ENCODE measurements around the gene CDCA8. TPM values are rescaled to one million over a fixed set of nuclear protein-coding genes. Genes with fewer than 3 reads are reported as not detected.

CDCA8 gene
- total and polyA plus RNA-seq, 2 donors (not counting 3 experiments of a cell fraction or from before 2014, with no cell fraction given), result 38.5 to 45.7 TPM

DNA sequence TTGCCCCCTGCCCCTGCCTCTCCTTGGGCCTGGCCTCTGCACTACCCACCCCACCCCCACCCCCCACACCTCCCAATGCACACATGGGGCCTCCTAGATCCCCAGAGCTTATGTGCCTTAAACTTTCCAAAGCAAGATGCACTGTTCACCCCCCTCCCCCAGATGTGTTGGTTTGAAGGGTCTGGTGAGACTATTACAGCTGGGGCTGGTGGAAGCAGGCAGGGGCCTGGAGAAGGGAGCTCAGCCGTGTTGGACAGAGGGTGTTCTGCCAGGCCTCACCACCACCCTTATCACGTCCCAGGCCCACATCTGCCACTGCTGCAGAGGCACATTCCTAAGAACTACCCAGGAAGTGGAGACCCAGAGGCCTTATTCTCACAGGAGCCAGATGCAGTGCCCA lies 39.3 kb upstream of the CDCA8 start:
- Histone ChIP-seq H3K4me3 (replicated peaks in 1 of 3; ENCODE audit: insufficient read depth in 1 of 3, low read depth in 1 of 3, low read length in 3 of 3) (no peak overlapping the region), H3K4me1 (ENCODE audit: control insufficient read depth, extremely low read depth, insufficient read depth, low read length) (no peaks in the 10 kb centered on the region), H3K9me3 (replicated peaks; ENCODE audit: control insufficient read depth, insufficient read depth, low read length) (no peaks in the 10 kb centered on the region), H2AFZ (ENCODE audit: low read depth, low read length) (no peak overlapping the region), H3K9me1 (replicated peaks; ENCODE audit: control insufficient read depth, extremely low read depth, insufficient read depth, low read length) (no peaks in the 10 kb centered on the region), H3K27me3 (ENCODE audit: control insufficient read depth in 2 of 2, insufficient read depth in 2 of 2, low read length in 2 of 2) (no peaks in the 10 kb centered on the region), H3K4me2 (ENCODE audit: insufficient read depth, low read length) (no peak overlapping the region), H3K27ac (ENCODE audit: insufficient read depth, low read depth, low read length) (no peak overlapping the region), H4K20me1 (replicated peaks; ENCODE audit: control insufficient read depth, extremely low read depth, insufficient read depth, low read length) (no peaks in the 10 kb centered on the region), H3K36me3 (ENCODE audit: control insufficient read depth in 2 of 2, extremely low read depth in 1 of 2, insufficient read depth in 2 of 2, low read length in 2 of 2) (no peaks in the 10 kb centered on the region), H3K9ac (replicated peaks; ENCODE audit: extremely low read depth, insufficient read depth, low read length) (no peak overlapping the region), H3K79me2 (ENCODE audit: control insufficient read depth, insufficient read depth, low read length) (no peaks in the 10 kb centered on the region)
- no peak for DNase-seq (ENCODE audit: low read depth, low spot score)
- POLR2A ChIA-PET, result no interaction called here
- dilution Hi-C loops (cut with MboI; ENCODE audit: extremely low pct_ligation_motif_present, low sequenced_read_pairs) (no loop called here), intact Hi-C loops (cut with micrococcal nuclease) (no loop called here)
- BruUV-seq (replicated peaks), result no TSS peak
- no peak for FAIRE-seq
- CTCF ChIA-PET, result no interaction called here
- no peak for TF ChIP-seq GATA2 (IDR thresholded peaks at IDR 0.05; ENCODE audit: insufficient read depth, insufficient read length, low read depth, low read length)
- TF ChIP-seq FOS (IDR thresholded peaks at IDR 0.05; ENCODE audit: borderline replicate concordance, insufficient read depth, low read length), result no peak
- no peak for TF ChIP-seq EZH2 (IDR thresholded peaks at IDR 0.05; ENCODE audit: borderline replicate concordance, low read depth, low read length, severe bottlenecking)
- TF ChIP-seq POLR2AphosphoS5 (IDR thresholded peaks at IDR 0.05; ENCODE audit: insufficient read depth, low read depth, low read length), result no peak

DNA sequence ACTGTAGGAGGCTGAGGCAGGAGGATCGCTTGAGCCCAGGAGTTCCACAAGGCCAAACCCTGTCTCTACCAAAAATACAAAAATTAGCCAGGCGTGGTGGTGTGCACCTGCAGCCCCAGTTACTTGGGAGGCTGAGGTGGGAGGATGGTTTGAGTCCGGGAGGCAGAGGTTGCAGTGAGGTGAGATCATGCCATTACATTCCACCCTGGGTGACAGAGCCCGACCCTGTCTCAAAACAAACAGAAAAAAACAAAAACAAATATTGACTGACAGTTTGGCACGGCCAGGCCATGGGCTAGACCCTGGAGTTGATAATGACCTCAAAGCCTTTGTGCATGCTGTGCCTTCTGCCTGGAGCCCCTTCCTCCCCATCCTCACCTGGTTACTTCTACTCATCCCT lies 38.4 kb upstream of the CDCA8 start:
- Histone ChIP-seq H3K9me1 (replicated peaks; ENCODE audit: control insufficient read depth, extremely low read depth, insufficient read depth, low read length) (no peaks in the 10 kb centered on the region), H3K4me2 (ENCODE audit: insufficient read depth, low read length) (no peak overlapping the region), H4K20me1 (replicated peaks; ENCODE audit: control insufficient read depth, extremely low read depth, insufficient read depth, low read length) (no peaks in the 10 kb centered on the region), H3K27me3 (ENCODE audit: control insufficient read depth in 2 of 2, insufficient read depth in 2 of 2, low read length in 2 of 2) (no peaks in the 10 kb centered on the region), H3K27ac (ENCODE audit: insufficient read depth, low read depth, low read length) (no peak overlapping the region), H3K4me3 (replicated peaks in 1 of 3; ENCODE audit: insufficient read depth in 1 of 3, low read depth in 1 of 3, low read length in 3 of 3) (no peak overlapping the region), H3K9me3 (replicated peaks; ENCODE audit: control insufficient read depth, insufficient read depth, low read length) (no peaks in the 10 kb centered on the region), H3K9ac (replicated peaks; ENCODE audit: extremely low read depth, insufficient read depth, low read length) (no peak overlapping the region), H3K36me3 (ENCODE audit: control insufficient read depth in 2 of 2, extremely low read depth in 1 of 2, insufficient read depth in 2 of 2, low read length in 2 of 2) (no peaks in the 10 kb centered on the region), H3K79me2 (ENCODE audit: control insufficient read depth, insufficient read depth, low read length) (no peaks in the 10 kb centered on the region), H2AFZ (ENCODE audit: low read depth, low read length) (no peak overlapping the region), H3K4me1 (ENCODE audit: control insufficient read depth, extremely low read depth, insufficient read depth, low read length) (no peaks in the 10 kb centered on the region)
- FAIRE-seq (no peak), DNase-seq (ENCODE audit: low read depth, low spot score) (no peak)
- TF ChIP-seq POLR2AphosphoS5 (IDR thresholded peaks at IDR 0.05; ENCODE audit: insufficient read depth, low read depth, low read length) (no peak), FOS (IDR thresholded peaks at IDR 0.05; ENCODE audit: borderline replicate concordance, insufficient read depth, low read length) (no peak), EZH2 (IDR thresholded peaks at IDR 0.05; ENCODE audit: borderline replicate concordance, low read depth, low read length, severe bottlenecking) (no peak), JUN (IDR thresholded peaks at IDR 0.05; ENCODE audit: borderline replicate concordance, insufficient read depth, insufficient read length, low read depth) (no peak), GATA2 (IDR thresholded peaks at IDR 0.05; ENCODE audit: insufficient read depth, insufficient read length, low read depth, low read length) (no peak)
- TF ChIP-seq, protein P1, sequence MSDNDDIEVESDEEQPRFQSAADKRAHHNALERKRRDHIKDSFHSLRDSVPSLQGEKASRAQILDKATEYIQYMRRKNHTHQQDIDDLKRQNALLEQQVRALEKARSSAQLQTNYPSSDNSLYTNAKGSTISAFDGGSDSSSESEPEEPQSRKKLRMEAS (IDR thresholded peaks at IDR 0.05; ENCODE audit: insufficient read depth, insufficient read length), result no peak
- ChIA-PET POLR2A (no interaction called here), CTCF (no interaction called here)
- intact Hi-C loops (cut with micrococcal nuclease) (no loop called here), dilution Hi-C loops (cut with MboI; ENCODE audit: extremely low pct_ligation_motif_present, low sequenced_read_pairs) (no loop called here)
- no TSS peak for BruUV-seq (replicated peaks)

Data from endothelial cell of umbilical vein (primary cell).